Upper lobe of right lung (tissue), 1 donor: Measurements from ENCODE around the gene ABLIM2. TPM values are rescaled to one million over a fixed set of nuclear protein-coding genes. Genes with fewer than 3 reads are reported as not detected.

Experiments
- ATAC-seq: fragments of 200-7000 bp; cut with Tn5 transposase; one replicate; pipeline ENCODE4 v1.9.1; 2020; ENCODE audit warnings: mild to moderate bottlenecking, moderate library complexity
- DNase-seq: peaks from one replicate; pipeline ENCODE4 v3.0.0-alpha.2; 2020
- H3K27ac ChIP-seq: fragments of 200-600 bp; one replicate; pipeline ENCODE4 v1.8.0; 2022
- H3K27me3 ChIP-seq: fragments of 200-600 bp; one replicate; pipeline ENCODE4 v1.8.0; 2022; ENCODE audit warnings: mild to moderate bottlenecking
- H3K36me3 ChIP-seq: fragments of 200-600 bp; one replicate; pipeline ENCODE4 v1.8.0; 2022
- H3K4me1 ChIP-seq: fragments of 200-600 bp; one replicate; pipeline ENCODE4 v1.8.0; 2022
- H3K4me3 ChIP-seq: fragments of 200-600 bp; one replicate; pipeline ENCODE4 v1.8.0; 2022; ENCODE audit warnings: mild to moderate bottlenecking
- H3K9me3 ChIP-seq: fragments of 200-600 bp; one replicate; pipeline ENCODE4 v1.8.0; 2022
- CTCF ChIP-seq: fragments of 200-600 bp; IDR thresholded peaks from one replicate; pipeline ENCODE4 v1.8.0; 2022; ENCODE audit warnings: antibody characterized with exemption
- intact Hi-C: fragments of 100-400 bp; cut with DNase I; formaldehyde crosslinking; loops from one replicate; pipeline ENCODE4 v1.11.0; 2022
- total RNA-seq: library from RNA; stranded (reverse); fragmentation: NEBNext Ultra II Directional; extraction: Animal tissue kit (Norgen Biotek cat#: 25700); gene quantifications from one replicate; pipeline ENCODE4 v1.2.1, GENCODE V29; 2021
- donor health status: DM: no; HTN: yes; CAD: no; lungs with severe emphysema.

ABLIM2 gene
- total RNA-seq, 1 donor from 2014 or later: 12.7 TPM

- no peak for TF ChIP-seq CTCF
- no peaks in the 10 kb centered on the region for H3K27me3 ChIP-seq
- no peak overlapping the region for H3K27ac ChIP-seq
- no peaks in the 10 kb centered on the region for H3K36me3 ChIP-seq
- no peaks in the 10 kb centered on the region for H3K9me3 ChIP-seq
- no peak overlapping the region for H3K4me3 ChIP-seq
- no peaks in the 10 kb centered on the region for H3K4me1 ChIP-seq
- ATAC-seq (no peak), DNase-seq (no peak)
- intact Hi-C loops: no loop called here
These were observed 66.3 kb downstream of the ABLIM2 start for GRCh38 chr4:8092282-8092681.

GRCh38 chr4:8090744-8091301, 67.8 kb downstream of the ABLIM2 start:
- Histone ChIP-seq H3K36me3 (no peaks in the 10 kb centered on the region), H3K4me3 (no peak overlapping the region), H3K9me3 (no peaks in the 10 kb centered on the region), H3K4me1 (no peaks in the 10 kb centered on the region), H3K27me3 (no peaks in the 10 kb centered on the region), H3K27ac (no peak overlapping the region)
- ATAC-seq (no peak), DNase-seq (no peak)
- intact Hi-C loops: no loop called here
- TF ChIP-seq CTCF: no peak

- no peak overlapping the region for H3K4me3 ChIP-seq
- no peak for DNase-seq
- H3K9me3 ChIP-seq: no peaks in the 10 kb centered on the region
- intact Hi-C loops: no loop called here
- no peaks in the 10 kb centered on the region for H3K27me3 ChIP-seq
- H3K36me3 ChIP-seq: no peaks in the 10 kb centered on the region
- H3K4me1 ChIP-seq: no peaks in the 10 kb centered on the region
- ATAC-seq: no peak
- no peak overlapping the region for H3K27ac ChIP-seq
- no peak for TF ChIP-seq CTCF
These were observed 68.3 kb downstream of the ABLIM2 start for GRCh38 chr4:8090312-8090711.

- ATAC-seq: peak; percentile 32
- Histone ChIP-seq H3K27ac (no peak overlapping the region), H3K4me3 (no peak overlapping the region), H3K9me3 (no peaks in the 10 kb centered on the region), H3K36me3 (no peaks in the 10 kb centered on the region), H3K27me3 (no peaks in the 10 kb centered on the region), H3K4me1 (no peaks in the 10 kb centered on the region)
- no peak for DNase-seq
- no peak for TF ChIP-seq CTCF
- intact Hi-C loops: no loop called here
These were observed 68.8 kb downstream of the ABLIM2 start for GRCh38 chr4:8089862-8090261.

GRCh38 chr4:8088966-8089491, 69.6 kb downstream of the ABLIM2 start:
- H3K4me3 ChIP-seq: no peak overlapping the region
- ATAC-seq: no peak
- H3K36me3 ChIP-seq: no peaks in the 10 kb centered on the region
- no peaks in the 10 kb centered on the region for H3K9me3 ChIP-seq
- no peaks in the 10 kb centered on the region for H3K4me1 ChIP-seq
- H3K27ac ChIP-seq: no peak overlapping the region
- intact Hi-C loops: no loop called here
- TF ChIP-seq CTCF: no peak
- H3K27me3 ChIP-seq: no peaks in the 10 kb centered on the region
- no peak for DNase-seq
